T-helper 1 cell (primary cell): ENCODE measurements around the gene CREB5.

Source experiments
- DNase-seq, 5 donors: peaks; one replicate each; pipeline ENCODE4 v3.0.0-alpha.2; 2012 to 2020

Gene CREB5

GRCh38 chr7:28408105-28408959 is 4.0 kb upstream of the CREB5 start:
- no peak for DNase-seq

GRCh38 chr7:28408960-28409715 is 3.2 kb upstream of the CREB5 start:
- DNase-seq = peak in 2 of 5 donors; percentile 21 to 34

GRCh38 chr7:28409716-28410627 is 2.3 kb upstream of the CREB5 start:
- no peak for DNase-seq

GRCh38 chr7:28410628-28411531 is 1.4 kb upstream of the CREB5 start:
- no peak for DNase-seq

GRCh38 chr7:28413011-28413410 is 693 bp downstream of the CREB5 start:
- DNase-seq = no peak

- no peak for DNase-seq
Measured at GRCh38 chr7:28414453-28414852, 2.1 kb downstream of the CREB5 start.

- no peak for DNase-seq
Measured at GRCh38 chr7:28417321-28417940, 5.1 kb downstream of the CREB5 start.

- no peak for DNase-seq
Measured at GRCh38 chr7:28418311-28418710, 6.0 kb downstream of the CREB5 start.

- DNase-seq = no peak
Measured at GRCh38 chr7:28418966-28419365, 6.6 kb downstream of the CREB5 start.

GRCh38 chr7:28419716-28420115 is 7.4 kb downstream of the CREB5 start:
- DNase-seq = no peak

- DNase-seq = no peak
Measured at GRCh38 chr7:28423112-28423511, 10.8 kb downstream of the CREB5 start.

GRCh38 chr7:28423918-28424514 is 11.7 kb downstream of the CREB5 start:
- no peak for DNase-seq

GRCh38 chr7:28425496-28425895 is 13.2 kb downstream of the CREB5 start:
- DNase-seq = no peak

GRCh38 chr7:28427236-28427635 is 14.9 kb downstream of the CREB5 start:
- DNase-seq = no peak

GRCh38 chr7:28430616-28431015 is 18.3 kb downstream of the CREB5 start:
- DNase-seq = no peak

GRCh38 chr7:28432105-28432504 is 19.8 kb downstream of the CREB5 start:
- no peak for DNase-seq

- no peak for DNase-seq
Measured at GRCh38 chr7:28433039-28433438, 20.7 kb downstream of the CREB5 start.

- no peak for DNase-seq
Measured at GRCh38 chr7:28433699-28434219, 21.4 kb downstream of the CREB5 start.

- no peak for DNase-seq
Measured at GRCh38 chr7:28434510-28434909, 22.2 kb downstream of the CREB5 start.

- DNase-seq = no peak
Measured at GRCh38 chr7:28435152-28435551, 22.8 kb downstream of the CREB5 start.
